Neuron (in vitro differentiated cells): ENCODE measurements around the gene FBXO11.
A peak's percentile ranks its signal among the peaks of the same experiment; 100 is the strongest.

ENCODE experiments used
- H2AFZ ChIP-seq: one replicate; pipeline ENCODE4 v1.6.1; 2013; ENCODE audit warnings: low read depth, mild to moderate bottlenecking, inconsistent platforms, low read length, moderate library complexity
- H3K27me3 ChIP-seq: one replicate; pipeline ENCODE4 v1.6.1; 2013; ENCODE audit warnings: low read length; ENCODE audit not compliant: insufficient read depth
- H3K36me3 ChIP-seq: one replicate; pipeline ENCODE4 v1.6.1; 2013; ENCODE audit warnings: low read length; ENCODE audit not compliant: insufficient read depth
- H3K4me1 ChIP-seq: one replicate; pipeline ENCODE4 v1.6.1; 2013; ENCODE audit warnings: low read length; ENCODE audit not compliant: insufficient read depth
- H3K4me3 ChIP-seq: 2 replicates; pipeline ENCODE4 v1.5.1; 2013; ENCODE audit warnings: mild to moderate bottlenecking, low read length, moderate library complexity
- H3K9me3 ChIP-seq: one replicate; pipeline ENCODE4 v1.6.1; 2013; ENCODE audit warnings: low read length

FBXO11 gene

DNA sequence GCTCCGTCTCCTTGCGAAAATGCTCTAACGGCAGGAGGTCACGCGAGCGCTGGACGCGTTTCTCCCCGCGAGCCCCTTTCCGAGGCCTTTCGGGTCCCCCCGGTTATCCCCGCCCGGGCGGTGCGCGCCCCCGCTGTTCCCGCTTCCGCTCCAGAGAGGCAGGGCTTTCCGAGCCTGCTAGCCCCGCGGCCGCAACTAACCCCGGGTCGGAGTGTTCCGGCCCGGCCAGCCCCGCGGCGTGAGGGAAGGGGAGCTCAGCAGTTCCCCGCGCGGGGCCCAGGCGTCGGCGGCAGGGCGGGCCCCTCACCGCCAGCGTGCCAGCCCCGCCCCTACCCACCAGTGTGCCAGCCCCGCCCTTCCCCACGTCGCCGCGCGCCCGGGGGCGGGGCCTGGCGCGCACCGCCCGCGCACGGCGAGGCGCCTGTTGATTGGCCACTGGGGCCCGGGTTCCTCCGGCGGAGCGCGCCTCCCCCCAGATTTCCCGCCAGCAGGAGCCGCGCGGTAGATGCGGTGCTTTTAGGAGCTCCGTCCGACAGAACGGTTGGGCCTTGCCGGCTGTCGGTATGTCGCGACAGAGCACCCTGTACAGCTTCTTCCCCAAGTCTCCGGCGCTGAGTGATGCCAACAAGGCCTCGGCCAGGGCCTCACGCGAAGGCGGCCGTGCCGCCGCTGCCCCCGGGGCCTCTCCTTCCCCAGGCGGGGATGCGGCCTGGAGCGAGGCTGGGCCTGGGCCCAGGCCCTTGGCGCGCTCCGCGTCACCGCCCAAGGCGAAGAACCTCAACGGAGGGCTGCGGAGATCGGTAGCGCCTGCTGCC, 123.4 kb downstream of the FBXO11 start, which contains the start of gene MSH6:
MSH6 (plus strand) TSS at position 475 of the 815 bp plus-strand sequence; CDS start at position 564, 89 bp downstream.
- Histone ChIP-seq H3K27me3 (no peaks in the 10 kb centered on the region), H3K36me3 (peaks cover 21% of the 10 kb centered on the region), H3K4me1 (peaks cover 11% of the 10 kb centered on the region), H3K4me3 (peak within 1 kb of the TSS; percentile 98), H2AFZ (peak within 1 kb of the TSS; percentile 96), H3K9me3 (peaks cover 10% of the 10 kb centered on the region)

GRCh38 chr2:47782381-47782670, 124.0 kb downstream of the FBXO11 start:
- Histone ChIP-seq H3K9me3 (peaks cover 8% of the 10 kb centered on the region), H2AFZ (peak overlapping the region; percentile 96), H3K4me3 (peak overlapping the region; percentile 98), H3K4me1 (peaks cover 11% of the 10 kb centered on the region), H3K36me3 (peaks cover 21% of the 10 kb centered on the region), H3K27me3 (no peaks in the 10 kb centered on the region)

GRCh38 chr2:47779426-47779790, 126.9 kb downstream of the FBXO11 start:
- Histone ChIP-seq H3K4me3 (no peak overlapping the region), H3K27me3 (no peaks in the 10 kb centered on the region)

GRCh38 chr2:47778698-47779425, 127.4 kb downstream of the FBXO11 start:
- no peaks in the 10 kb centered on the region for H3K36me3 ChIP-seq
- H3K9me3 ChIP-seq: no peaks in the 10 kb centered on the region
- H3K4me3 ChIP-seq: no peak overlapping the region
- no peak overlapping the region for H2AFZ ChIP-seq
- H3K27me3 ChIP-seq: no peaks in the 10 kb centered on the region
- H3K4me1 ChIP-seq: peaks cover 6% of the 10 kb centered on the region

More at GRCh38 chr2:47779426-47779790, 126.9 kb downstream of the FBXO11 start:
- H3K36me3 ChIP-seq: no peaks in the 10 kb centered on the region
- H2AFZ ChIP-seq: no peak overlapping the region
- no peaks in the 10 kb centered on the region for H3K9me3 ChIP-seq
- H3K4me1 ChIP-seq: peaks cover 8% of the 10 kb centered on the region

DNA sequence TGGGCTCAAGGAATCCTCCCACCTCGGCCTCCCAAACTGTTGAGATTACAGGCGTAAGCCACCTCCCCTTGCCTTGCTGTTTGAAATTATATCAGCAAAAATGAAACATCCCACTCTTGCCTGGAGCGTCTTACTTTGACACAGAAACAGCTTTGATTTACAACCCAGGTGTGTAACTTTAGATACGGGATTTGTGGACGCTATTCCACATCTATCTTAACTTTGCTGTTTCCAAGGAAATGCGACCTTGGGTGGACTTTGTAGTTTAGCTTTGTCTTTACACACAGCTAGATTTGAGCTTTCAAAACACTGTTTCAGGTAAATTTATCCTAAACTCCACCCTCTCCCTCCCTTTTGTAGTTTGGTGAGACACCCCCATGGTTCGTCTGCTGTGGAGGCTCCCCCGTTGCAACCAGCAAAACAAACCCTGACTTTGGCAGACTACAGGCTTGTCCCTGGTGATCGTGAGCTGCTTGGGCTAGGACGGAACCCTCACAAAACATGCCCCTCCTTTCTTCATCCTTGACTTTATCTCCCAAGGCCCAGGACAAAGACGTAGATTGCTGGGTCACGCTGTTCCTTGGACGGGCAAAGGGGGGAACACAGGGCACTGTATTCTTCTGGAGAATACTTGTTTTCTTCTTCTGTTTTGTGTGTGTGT, 128.9 kb downstream of the FBXO11 start:
- H3K9me3 ChIP-seq: no peaks in the 10 kb centered on the region
- peaks cover 3% of the 10 kb centered on the region for H3K4me1 ChIP-seq
- no peaks in the 10 kb centered on the region for H3K27me3 ChIP-seq
- H2AFZ ChIP-seq: no peak overlapping the region
- no peak overlapping the region for H3K4me3 ChIP-seq
- no peaks in the 10 kb centered on the region for H3K36me3 ChIP-seq

DNA sequence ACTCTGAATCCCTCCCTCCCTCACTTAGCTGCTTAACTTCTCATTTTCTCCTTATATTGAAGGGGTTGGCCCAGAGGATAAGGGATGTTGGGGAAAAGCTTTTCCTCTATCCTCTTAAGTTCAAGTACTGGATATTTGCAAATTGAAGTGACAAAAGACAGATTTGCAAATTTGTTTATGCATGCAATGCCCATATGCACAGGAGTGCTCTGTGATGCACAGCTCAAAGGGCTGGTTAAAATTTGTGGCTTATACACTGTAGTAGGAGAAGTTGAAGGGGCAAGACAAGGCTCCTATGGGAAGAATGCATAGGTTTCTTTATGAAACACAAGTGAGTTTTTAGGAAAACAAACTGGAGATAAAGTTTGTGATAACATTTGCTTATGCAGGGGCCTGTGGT, 131.7 kb downstream of the FBXO11 start:
- Histone ChIP-seq H3K27me3 (no peaks in the 10 kb centered on the region), H3K36me3 (no peaks in the 10 kb centered on the region), H3K4me1 (no peaks in the 10 kb centered on the region), H2AFZ (no peak overlapping the region), H3K9me3 (peaks cover 2% of the 10 kb centered on the region), H3K4me3 (no peak overlapping the region)

- Histone ChIP-seq H3K27me3 (no peaks in the 10 kb centered on the region), H3K4me1 (no peaks in the 10 kb centered on the region), H3K4me3 (no peak overlapping the region), H2AFZ (no peak overlapping the region), H3K9me3 (peaks cover 2% of the 10 kb centered on the region), H3K36me3 (no peaks in the 10 kb centered on the region)
Measured at GRCh38 chr2:47772343-47772742, 134.0 kb downstream of the FBXO11 start.

GRCh38 chr2:47771211-47771610, 135.1 kb downstream of the FBXO11 start:
- H2AFZ ChIP-seq: no peak overlapping the region
- peaks cover 2% of the 10 kb centered on the region for H3K9me3 ChIP-seq
- no peak overlapping the region for H3K4me3 ChIP-seq
- no peaks in the 10 kb centered on the region for H3K36me3 ChIP-seq
- H3K27me3 ChIP-seq: no peaks in the 10 kb centered on the region
- no peaks in the 10 kb centered on the region for H3K4me1 ChIP-seq

- H3K9me3 ChIP-seq: peaks cover 2% of the 10 kb centered on the region
Measured at GRCh38 chr2:47769318-47769717, 137.0 kb downstream of the FBXO11 start.

DNA sequence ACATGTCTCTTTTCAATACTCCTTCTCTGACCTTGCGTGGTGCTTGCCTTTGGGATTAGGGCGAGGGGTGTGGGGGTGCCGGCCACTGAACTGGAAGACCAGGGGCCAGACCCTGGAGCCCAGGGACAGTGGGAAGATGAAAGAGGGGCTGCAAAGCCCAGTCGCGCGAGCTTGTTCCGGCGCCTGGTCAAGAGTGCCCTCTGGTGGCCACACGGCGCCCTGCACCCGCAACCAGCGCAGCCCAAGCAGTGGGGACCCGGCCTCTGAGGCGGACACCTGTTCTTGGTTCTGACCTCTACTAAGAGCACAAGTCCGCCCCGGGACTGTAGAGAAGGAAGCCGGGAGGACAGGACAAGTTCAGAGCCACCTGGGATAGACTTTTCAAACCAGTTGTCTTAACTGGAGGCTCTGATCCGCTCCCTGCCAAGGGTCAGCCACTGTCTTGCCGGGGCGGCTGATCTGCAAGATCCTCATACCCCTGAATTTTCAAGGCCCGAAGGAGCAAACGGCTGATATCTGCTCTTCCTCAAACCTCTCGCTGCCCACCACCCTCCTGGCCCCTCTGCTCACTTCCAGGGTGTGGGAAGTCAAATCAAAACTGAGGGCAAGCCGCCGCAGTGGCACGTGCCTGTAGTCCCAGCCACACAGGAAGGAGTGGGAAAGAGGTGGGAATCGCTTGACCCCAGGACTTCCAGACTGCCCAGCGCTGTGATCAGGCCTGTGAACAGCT, 138.3 kb downstream of the FBXO11 start:
- Histone ChIP-seq H3K27me3 (no peaks in the 10 kb centered on the region), H2AFZ (no peak overlapping the region), H3K9me3 (peaks cover 2% of the 10 kb centered on the region), H3K4me3 (no peak overlapping the region), H3K36me3 (no peaks in the 10 kb centered on the region), H3K4me1 (no peaks in the 10 kb centered on the region)

More at GRCh38 chr2:47769318-47769717, 137.0 kb downstream of the FBXO11 start:
- no peak overlapping the region for H2AFZ ChIP-seq
- H3K27me3 ChIP-seq: no peaks in the 10 kb centered on the region
- no peaks in the 10 kb centered on the region for H3K36me3 ChIP-seq
- no peaks in the 10 kb centered on the region for H3K4me1 ChIP-seq
- no peak overlapping the region for H3K4me3 ChIP-seq

DNA sequence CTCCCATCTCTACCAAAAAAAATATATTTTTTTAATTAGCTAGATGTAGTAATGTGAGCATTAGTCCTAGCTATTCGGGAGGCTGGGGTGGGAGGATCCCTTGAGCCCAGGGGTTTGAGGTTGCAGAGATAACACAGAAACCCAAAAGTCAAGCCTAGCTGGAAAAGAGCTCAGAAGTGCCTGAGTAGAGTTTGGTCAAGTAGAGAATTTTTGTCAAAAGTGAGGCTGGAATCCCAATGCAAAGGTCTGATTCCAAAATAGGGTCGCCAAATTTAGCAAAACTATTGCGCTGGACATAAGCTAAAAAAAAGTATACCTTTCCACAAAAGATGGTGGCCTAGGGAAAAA, 138.8 kb downstream of the FBXO11 start:
- H3K27me3 ChIP-seq: no peaks in the 10 kb centered on the region
- no peaks in the 10 kb centered on the region for H3K4me1 ChIP-seq
- H3K36me3 ChIP-seq: no peaks in the 10 kb centered on the region
- no peak overlapping the region for H3K4me3 ChIP-seq
- H2AFZ ChIP-seq: no peak overlapping the region
- H3K9me3 ChIP-seq: peaks cover 2% of the 10 kb centered on the region

- Histone ChIP-seq H3K36me3 (no peaks in the 10 kb centered on the region), H2AFZ (no peak overlapping the region), H3K4me1 (peaks cover 10% of the 10 kb centered on the region), H3K4me3 (no peak overlapping the region), H3K9me3 (no peaks in the 10 kb centered on the region), H3K27me3 (no peaks in the 10 kb centered on the region)
Measured at GRCh38 chr2:47751856-47752414, 154.4 kb downstream of the FBXO11 start.
